SK-N-SH treated with all-trans-retinoic acid at 6 μM for 48 hours (cell line): ENCODE data around the gene RNGTT.

Source experiments
- ATAC-seq: fragments of 200-7000 bp; cut with Tn5 transposase; 3 replicates; pipeline ENCODE4 v1.9.1; 2020; ENCODE audit warnings: mild to moderate bottlenecking, moderate library complexity
- BACH2 ChIP-seq: fragments of 250-450 bp; sonication (Bioruptor Pico); IDR thresholded peaks from 2 replicates; pipeline ENCODE4 v1.9.0; 2021; ENCODE audit warnings: mild to moderate bottlenecking, borderline replicate concordance
- CSDC2 ChIP-seq: fragments of 250-450 bp; sonication (Bioruptor Pico); IDR thresholded peaks from 2 replicates; pipeline ENCODE4 v1.5.0; 2020; ENCODE audit warnings: mild to moderate bottlenecking, moderate library complexity
- ESRRG ChIP-seq: fragments of 250-450 bp; sonication (Bioruptor Pico); IDR thresholded peaks from 2 replicates; pipeline ENCODE4 v1.6.1; 2021; ENCODE audit warnings: mild to moderate bottlenecking
- GLIS3 ChIP-seq: fragments of 250-450 bp; sonication (Bioruptor Pico); IDR thresholded peaks from 2 replicates; pipeline ENCODE4 v1.5.0; 2020; ENCODE audit warnings: mild to moderate bottlenecking, moderate library complexity
- ISL1 ChIP-seq: fragments of 250-450 bp; sonication (Bioruptor Pico); IDR thresholded peaks from 2 replicates; pipeline ENCODE4 v2.1.2; 2022; ENCODE audit warnings: mild to moderate bottlenecking, moderate library complexity
- OSR1 ChIP-seq: fragments of 250-450 bp; sonication (Bioruptor Pico); IDR thresholded peaks from 2 replicates; pipeline ENCODE4 v1.8.0; 2022; ENCODE audit warnings: moderate library complexity, mild to moderate bottlenecking, inconsistent platforms
- RARB ChIP-seq: fragments of 250-450 bp; sonication (Bioruptor Pico); IDR thresholded peaks from 2 replicates; pipeline ENCODE4 v1.8.0; 2021; ENCODE audit warnings: mild to moderate bottlenecking, moderate library complexity
- SNAI2 ChIP-seq: fragments of 250-450 bp; sonication (Bioruptor Pico); IDR thresholded peaks from 2 replicates; pipeline ENCODE4 v1.5.0; 2020; ENCODE audit warnings: mild to moderate bottlenecking, moderate library complexity
- TCF4 ChIP-seq: fragments of 250-450 bp; sonication (Bioruptor Pico); IDR thresholded peaks from 2 replicates; pipeline ENCODE4 v1.8.0; 2021; ENCODE audit warnings: mild to moderate bottlenecking, moderate library complexity, borderline replicate concordance
- TSHZ2 ChIP-seq: fragments of 250-450 bp; sonication (Bioruptor Pico); IDR thresholded peaks from 2 replicates; pipeline ENCODE4 v1.5.0; 2020; ENCODE audit warnings: mild to moderate bottlenecking, moderate library complexity
- ZC3H10 ChIP-seq: fragments of 250-450 bp; sonication (Bioruptor Pico); IDR thresholded peaks from 2 replicates; pipeline ENCODE4 v1.5.1; 2021; ENCODE audit warnings: mild to moderate bottlenecking, moderate library complexity
- ZFP3 ChIP-seq: fragments of 250-450 bp; sonication (Bioruptor Pico); IDR thresholded peaks from 2 replicates; pipeline ENCODE4 v1.5.0; 2020; ENCODE audit warnings: mild to moderate bottlenecking, moderate library complexity
- ZFP30 ChIP-seq: fragments of 450-650 bp; formaldehyde crosslinking; IDR thresholded peaks from 2 replicates; pipeline ENCODE4 v1.5.0; 2022; ENCODE audit warnings: mild to moderate bottlenecking, moderate library complexity
- ZNF565 ChIP-seq: fragments of 450-650 bp; formaldehyde crosslinking; conservative IDR thresholded peaks from 2 replicates; pipeline ENCODE4 v1.5.0; 2020; ENCODE audit warnings: low read depth, mild to moderate bottlenecking, moderate library complexity
- ZNF70 ChIP-seq: fragments of 450-650 bp; formaldehyde crosslinking; IDR thresholded peaks from 2 replicates; pipeline ENCODE4 v1.5.0; 2020; ENCODE audit warnings: mild to moderate bottlenecking, moderate library complexity
- ZNF8 ChIP-seq: fragments of 450-650 bp; formaldehyde crosslinking; IDR thresholded peaks from 2 replicates; pipeline ENCODE4 v1.5.0; 2020; ENCODE audit warnings: mild to moderate bottlenecking, moderate library complexity
- TF ChIP-seq, protein P1 (sequence below): fragments of 250-450 bp; sonication (Bioruptor Pico); IDR thresholded peaks from 2 replicates; pipeline ENCODE4 v1.5.1; 2020; ENCODE audit warnings: low read depth, mild to moderate bottlenecking, moderate library complexity
- TF ChIP-seq, protein P2 (sequence below): fragments of 250-450 bp; sonication (Bioruptor Pico); IDR thresholded peaks from 2 replicates; pipeline ENCODE4 v1.8.0; 2020; ENCODE audit warnings: mild to moderate bottlenecking, moderate library complexity, borderline replicate concordance
- TF ChIP-seq, protein P3 (sequence below): fragments of 250-450 bp; sonication (Bioruptor Pico); IDR thresholded peaks from 2 replicates; pipeline ENCODE4 v1.5.1; 2021; ENCODE audit warnings: mild to moderate bottlenecking, moderate library complexity

The RNGTT gene

GRCh38 chr6:88840289-88840688 is 123.1 kb downstream of the RNGTT start:
- ATAC-seq = no peak

DNA sequence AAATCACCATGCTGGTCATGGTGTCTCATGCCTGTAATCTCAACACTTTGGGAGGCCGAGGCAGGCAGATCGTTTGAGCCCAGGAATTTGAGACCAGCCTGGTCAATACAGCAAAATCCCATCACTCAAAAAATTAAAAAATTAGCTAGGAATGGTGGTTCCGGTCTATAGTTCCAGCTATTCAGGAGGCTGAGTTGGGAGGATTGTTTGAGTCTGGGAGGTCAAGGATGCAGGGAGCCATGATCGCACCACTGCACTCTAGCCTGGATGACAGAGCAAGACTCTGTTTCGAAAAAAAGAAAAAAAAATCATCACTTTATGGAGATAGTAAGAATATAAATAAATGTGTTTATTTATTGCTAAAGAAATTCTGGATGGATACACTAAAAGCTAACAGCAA is 124.1 kb downstream of the RNGTT start:
- ATAC-seq = no peak
- TF ChIP-seq, protein P1, sequence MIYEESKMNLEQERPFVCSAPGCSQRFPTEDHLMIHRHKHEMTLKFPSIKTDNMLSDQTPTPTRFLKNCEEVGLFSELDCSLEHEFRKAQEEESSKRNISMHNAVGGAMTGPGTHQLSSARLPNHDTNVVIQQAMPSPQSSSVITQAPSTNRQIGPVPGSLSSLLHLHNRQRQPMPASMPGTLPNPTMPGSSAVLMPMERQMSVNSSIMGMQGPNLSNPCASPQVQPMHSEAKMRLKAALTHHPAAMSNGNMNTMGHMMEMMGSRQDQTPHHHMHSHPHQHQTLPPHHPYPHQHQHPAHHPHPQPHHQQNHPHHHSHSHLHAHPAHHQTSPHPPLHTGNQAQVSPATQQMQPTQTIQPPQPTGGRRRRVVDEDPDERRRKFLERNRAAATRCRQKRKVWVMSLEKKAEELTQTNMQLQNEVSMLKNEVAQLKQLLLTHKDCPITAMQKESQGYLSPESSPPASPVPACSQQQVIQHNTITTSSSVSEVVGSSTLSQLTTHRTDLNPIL (CRISPR knock-in tag) = no peak
- TF ChIP-seq ZFP30 (CRISPR knock-in tag) (no peak), ESRRG (CRISPR knock-in tag) (no peak), GLIS3 (no peak), TSHZ2 (CRISPR knock-in tag) (no peak), CSDC2 (CRISPR knock-in tag) (no peak), ZC3H10 (CRISPR knock-in tag) (no peak), BACH2 (CRISPR knock-in tag) (no peak), TCF4 (CRISPR knock-in tag) (no peak), ZNF565 (CRISPR knock-in tag) (no peak), ISL1 (CRISPR knock-in tag) (no peak), OSR1 (CRISPR knock-in tag) (no peak)

More at GRCh38 chr6:88840289-88840688, 123.1 kb downstream of the RNGTT start:
- TF ChIP-seq SNAI2 (no peak), ISL1 (CRISPR knock-in tag) (no peak), TCF4 (CRISPR knock-in tag) (no peak), ZNF70 (CRISPR knock-in tag) (no peak), ZFP30 (CRISPR knock-in tag) (no peak), ZNF8 (CRISPR knock-in tag) (no peak), ESRRG (CRISPR knock-in tag) (no peak), ZC3H10 (CRISPR knock-in tag) (no peak), TSHZ2 (CRISPR knock-in tag) (no peak), RARB (no peak), OSR1 (CRISPR knock-in tag) (no peak), GLIS3 (no peak), CSDC2 (CRISPR knock-in tag) (no peak), BACH2 (CRISPR knock-in tag) (no peak), ZFP3 (CRISPR knock-in tag) (no peak), ZNF565 (CRISPR knock-in tag) (no peak)
- TF ChIP-seq, protein P2, sequence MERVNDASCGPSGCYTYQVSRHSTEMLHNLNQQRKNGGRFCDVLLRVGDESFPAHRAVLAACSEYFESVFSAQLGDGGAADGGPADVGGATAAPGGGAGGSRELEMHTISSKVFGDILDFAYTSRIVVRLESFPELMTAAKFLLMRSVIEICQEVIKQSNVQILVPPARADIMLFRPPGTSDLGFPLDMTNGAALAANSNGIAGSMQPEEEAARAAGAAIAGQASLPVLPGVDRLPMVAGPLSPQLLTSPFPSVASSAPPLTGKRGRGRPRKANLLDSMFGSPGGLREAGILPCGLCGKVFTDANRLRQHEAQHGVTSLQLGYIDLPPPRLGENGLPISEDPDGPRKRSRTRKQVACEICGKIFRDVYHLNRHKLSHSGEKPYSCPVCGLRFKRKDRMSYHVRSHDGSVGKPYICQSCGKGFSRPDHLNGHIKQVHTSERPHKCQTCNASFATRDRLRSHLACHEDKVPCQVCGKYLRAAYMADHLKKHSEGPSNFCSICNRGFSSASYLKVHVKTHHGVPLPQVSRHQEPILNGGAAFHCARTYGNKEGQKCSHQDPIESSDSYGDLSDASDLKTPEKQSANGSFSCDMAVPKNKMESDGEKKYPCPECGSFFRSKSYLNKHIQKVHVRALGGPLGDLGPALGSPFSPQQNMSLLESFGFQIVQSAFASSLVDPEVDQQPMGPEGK (CRISPR knock-in tag) = no peak
- TF ChIP-seq, protein P1 (CRISPR knock-in tag) = no peak
- TF ChIP-seq, protein P3, sequence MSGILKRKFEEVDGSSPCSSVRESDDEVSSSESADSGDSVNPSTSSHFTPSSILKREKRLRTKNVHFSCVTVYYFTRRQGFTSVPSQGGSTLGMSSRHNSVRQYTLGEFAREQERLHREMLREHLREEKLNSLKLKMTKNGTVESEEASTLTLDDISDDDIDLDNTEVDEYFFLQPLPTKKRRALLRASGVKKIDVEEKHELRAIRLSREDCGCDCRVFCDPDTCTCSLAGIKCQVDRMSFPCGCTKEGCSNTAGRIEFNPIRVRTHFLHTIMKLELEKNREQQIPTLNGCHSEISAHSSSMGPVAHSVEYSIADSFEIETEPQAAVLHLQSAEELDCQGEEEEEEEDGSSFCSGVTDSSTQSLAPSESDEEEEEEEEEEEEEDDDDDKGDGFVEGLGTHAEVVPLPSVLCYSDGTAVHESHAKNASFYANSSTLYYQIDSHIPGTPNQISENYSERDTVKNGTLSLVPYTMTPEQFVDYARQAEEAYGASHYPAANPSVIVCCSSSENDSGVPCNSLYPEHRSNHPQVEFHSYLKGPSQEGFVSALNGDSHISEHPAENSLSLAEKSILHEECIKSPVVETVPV = no peak
- TF ChIP-seq, all 23 proteins: peak for 0
